Activated CD4-positive, alpha-beta T cell treated with anti-CD3 and anti-CD28 coated beads for 48 hours (primary cell): ENCODE measurements around the gene APEX2.
"Not testable (repeated sequence)": the region's sequence is repeated elsewhere in the genome, so short reads cannot be mapped to it uniquely, and the experiment has no call there.

Source experiments
- DNase-seq: peaks from one replicate; pipeline ENCODE4 v3.0.0-alpha.2; 2020

The APEX2 gene

GRCh38 chrX:55026143-55026542 lies 26.0 kb downstream of the APEX2 start:
- no peak for DNase-seq

GRCh38 chrX:55026840-55027239 lies 26.7 kb downstream of the APEX2 start:
- DNase-seq = no peak

GRCh38 chrX:55028040-55028439 lies 27.9 kb downstream of the APEX2 start:
- no peak for DNase-seq

GRCh38 chrX:55028611-55029010 lies 28.4 kb downstream of the APEX2 start:
- DNase-seq = no peak

GRCh38 chrX:55029291-55029690 lies 29.1 kb downstream of the APEX2 start:
- DNase-seq = no peak

- no peak for DNase-seq
Measured at GRCh38 chrX:55030271-55031205, 30.4 kb downstream of the APEX2 start, which contains the start of gene ALAS2. ALAS2 (minus strand) TSS chrX:55030977; CDS start chrX:55026000, 4,977 bp downstream.

- no peak for DNase-seq
Measured at GRCh38 chrX:55033429-55033828, 33.3 kb downstream of the APEX2 start.

GRCh38 chrX:55039471-55039870 lies 39.3 kb downstream of the APEX2 start:
- no peak for DNase-seq

- no peak for DNase-seq
Measured at GRCh38 chrX:55041514-55041913, 41.4 kb downstream of the APEX2 start.

GRCh38 chrX:55050599-55050998 lies 50.4 kb downstream of the APEX2 start:
- not testable (repeated sequence) for DNase-seq

- DNase-seq = no peak
Measured at GRCh38 chrX:55056820-55057674, 56.9 kb downstream of the APEX2 start.

- DNase-seq = peak; percentile 24
Measured at GRCh38 chrX:55057675-55058249, 57.6 kb downstream of the APEX2 start.
